Smooth muscle cell (in vitro differentiated cells): ENCODE results near the gene EIF3J. TPM values are rescaled to one million over a fixed set of nuclear protein-coding genes. Genes with fewer than 3 reads are reported as not detected.
"Not testable (repeated sequence)": the region's sequence is repeated elsewhere in the genome, so short reads cannot be mapped to it uniquely, and the experiment has no call there.

Source experiments
- DNase-seq: peaks from one replicate; lab custom pipeline; 2025; ENCODE audit not compliant: unreplicated experiment; lab: John Stamatoyannopoulos, UW
- H2AFZ ChIP-seq: fragments of 200-600 bp; sonication (generic); 2 replicates; pipeline ENCODE4 v1.6.0; 2016; ENCODE audit warnings: antibody characterized with exemption, low read depth, mild to moderate bottlenecking
- H3F3A ChIP-seq: fragments of 200-600 bp; sonication (generic); 2 replicates; pipeline ENCODE4 v1.6.0; 2017; ENCODE audit warnings: antibody characterized with exemption, low read depth
- H3K27ac ChIP-seq: fragments of 200-600 bp; sonication (generic); 2 replicates; pipeline ENCODE4 v1.5.1; 2016; ENCODE audit warnings: low read depth, mild to moderate bottlenecking
- H3K27me3 ChIP-seq: fragments of 200-600 bp; sonication (generic); 2 replicates; pipeline ENCODE4 v1.6.1; 2016; ENCODE audit warnings: low read depth, mild to moderate bottlenecking
- H3K36me3 ChIP-seq: fragments of 200-600 bp; sonication (generic); 2 replicates; pipeline ENCODE4 v1.5.1; 2016; ENCODE audit warnings: low read depth
- H3K4me1 ChIP-seq: fragments of 200-600 bp; sonication (generic); 2 replicates; pipeline ENCODE4 v1.5.1; 2016; ENCODE audit warnings: low read depth
- H3K4me2 ChIP-seq: fragments of 200-600 bp; sonication (generic); 2 replicates; pipeline ENCODE4 v1.6.0; 2016; ENCODE audit warnings: mild to moderate bottlenecking
- H3K4me3 ChIP-seq: fragments of 200-600 bp; sonication (generic); 2 replicates; pipeline ENCODE4 v1.5.1; 2016; ENCODE audit warnings: mild to moderate bottlenecking
- H3K79me2 ChIP-seq: fragments of 200-600 bp; sonication (generic); 2 replicates; pipeline ENCODE4 v1.6.0; 2016; ENCODE audit warnings: low read depth, mild to moderate bottlenecking
- H3K9ac ChIP-seq: fragments of 200-600 bp; sonication (generic); 2 replicates; pipeline ENCODE4 v1.6.0; 2016; ENCODE audit warnings: low read depth
- H3K9me3 ChIP-seq: fragments of 200-600 bp; sonication (generic); replicated peaks from 2 replicates; pipeline ENCODE4 v1.5.1; 2016; ENCODE audit warnings: low read depth
- H4K20me1 ChIP-seq: fragments of 200-600 bp; sonication (generic); 2 replicates; pipeline ENCODE4 v1.6.0; 2016; ENCODE audit warnings: low read depth
- WGBS: methylation state at CpG from one replicate; pipeline ENCODE4 v1.1.7; 2016; ENCODE audit warnings: low lambda C conversion rate; 5-methylcytosine and 5-hydroxymethylcytosine counted together
- polyA plus RNA-seq: library from polyadenylated mRNA; unstranded; fragments of >200 nt; fragmentation: Nextera tagmentation; extraction: Ambion mirVana; gene quantifications from 2 replicates; pipeline ENCODE4 v1.2.1, GENCODE V29; 2016
- total RNA-seq: library from RNA; depleted of rRNA; stranded (reverse); fragments of >200 nt; gene quantifications from 2 replicates; pipeline ENCODE4 v1.2.3, GENCODE V29; 2014
- TF ChIP-seq, protein P1 (sequence below): fragments of 200-600 bp; sonication (generic); IDR thresholded peaks from 2 replicates; pipeline ENCODE4 v1.5.1; 2017; ENCODE audit warnings: borderline replicate concordance, mild to moderate bottlenecking, antibody characterized with exemption; ENCODE audit not compliant: insufficient read depth, poor library complexity, severe bottlenecking

EIF3J gene
- total and polyA plus RNA-seq, 2 experiments from 2014 or later = 28.7 to 62.3 TPM

DNA sequence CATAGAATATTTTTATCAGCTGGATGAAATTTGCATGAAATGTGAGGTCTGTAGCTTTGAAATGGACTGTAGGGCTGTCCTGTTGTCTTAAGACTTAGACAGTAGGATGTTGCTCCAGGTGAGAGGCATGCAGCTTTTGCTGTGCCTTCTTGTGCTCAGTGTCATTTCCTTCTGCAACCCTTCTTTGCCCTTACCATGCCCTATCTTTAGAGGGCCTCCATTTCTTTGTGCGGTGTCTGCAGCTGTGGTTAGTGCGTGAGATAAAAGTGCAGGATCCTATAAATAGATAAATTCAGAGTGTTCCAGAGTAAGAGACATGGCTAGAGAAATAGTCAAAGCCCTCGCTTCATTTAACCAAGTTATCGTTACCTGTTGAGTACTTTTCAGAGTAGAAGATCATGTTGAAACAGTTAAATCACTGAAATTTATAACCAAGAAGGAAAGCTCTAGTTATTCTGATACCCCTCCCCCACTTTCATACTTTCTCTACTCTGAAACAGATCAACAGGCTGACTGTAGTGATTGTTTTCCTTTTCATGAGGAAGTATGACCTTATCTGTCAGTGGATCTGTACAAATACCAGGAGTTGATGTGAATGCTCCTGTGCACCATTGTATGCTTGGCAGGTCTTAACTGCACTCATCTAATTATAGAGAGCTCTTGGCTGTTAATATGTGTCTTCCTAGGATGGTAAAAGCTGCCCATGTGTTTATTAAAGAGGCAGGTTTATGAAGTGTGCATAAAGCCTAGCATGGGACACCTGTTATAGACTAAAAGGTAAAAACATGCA lies 18.2 kb downstream of the EIF3J start:
- Histone ChIP-seq H3K4me3 (no peak overlapping the region), H3K4me1 (no peaks in the 10 kb centered on the region), H2AFZ (no peak overlapping the region), H3K36me3 (peaks cover 29% of the 10 kb centered on the region), H3K79me2 (peaks cover 28% of the 10 kb centered on the region), H4K20me1 (peaks cover 38% of the 10 kb centered on the region), H3K27me3 (no peaks in the 10 kb centered on the region), H3K27ac (no peak overlapping the region), H3K4me2 (no peak overlapping the region), H3F3A (peaks cover 5% of the 10 kb centered on the region), H3K9me3 (no peaks in the 10 kb centered on the region), H3K9ac (no peak overlapping the region)
- no peak for DNase-seq
- TF ChIP-seq, protein P1, sequence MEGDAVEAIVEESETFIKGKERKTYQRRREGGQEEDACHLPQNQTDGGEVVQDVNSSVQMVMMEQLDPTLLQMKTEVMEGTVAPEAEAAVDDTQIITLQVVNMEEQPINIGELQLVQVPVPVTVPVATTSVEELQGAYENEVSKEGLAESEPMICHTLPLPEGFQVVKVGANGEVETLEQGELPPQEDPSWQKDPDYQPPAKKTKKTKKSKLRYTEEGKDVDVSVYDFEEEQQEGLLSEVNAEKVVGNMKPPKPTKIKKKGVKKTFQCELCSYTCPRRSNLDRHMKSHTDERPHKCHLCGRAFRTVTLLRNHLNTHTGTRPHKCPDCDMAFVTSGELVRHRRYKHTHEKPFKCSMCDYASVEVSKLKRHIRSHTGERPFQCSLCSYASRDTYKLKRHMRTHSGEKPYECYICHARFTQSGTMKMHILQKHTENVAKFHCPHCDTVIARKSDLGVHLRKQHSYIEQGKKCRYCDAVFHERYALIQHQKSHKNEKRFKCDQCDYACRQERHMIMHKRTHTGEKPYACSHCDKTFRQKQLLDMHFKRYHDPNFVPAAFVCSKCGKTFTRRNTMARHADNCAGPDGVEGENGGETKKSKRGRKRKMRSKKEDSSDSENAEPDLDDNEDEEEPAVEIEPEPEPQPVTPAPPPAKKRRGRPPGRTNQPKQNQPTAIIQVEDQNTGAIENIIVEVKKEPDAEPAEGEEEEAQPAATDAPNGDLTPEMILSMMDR = no peak
- WGBS = 88% methylated on average over 4 of the region's 4 CpGs

DNA sequence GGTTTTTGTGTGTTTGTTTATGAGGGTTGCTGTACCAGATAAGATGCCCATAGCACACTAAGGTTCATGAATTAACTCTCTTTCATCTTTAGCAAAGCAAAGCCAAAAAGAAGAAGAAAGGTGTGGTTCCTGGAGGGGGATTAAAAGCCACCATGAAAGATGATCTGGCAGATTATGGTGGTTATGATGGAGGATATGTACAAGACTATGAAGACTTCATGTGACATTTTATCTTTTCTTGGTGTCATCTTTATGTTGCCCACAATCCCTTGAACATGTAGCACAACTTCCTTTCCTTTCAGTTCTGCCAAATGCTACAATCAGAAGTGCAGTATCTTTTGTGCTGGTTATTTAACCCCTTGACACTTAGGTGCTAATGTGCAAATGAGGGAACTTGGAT lies 24.0 kb downstream of the EIF3J start:
- H3K36me3 ChIP-seq = peaks cover 56% of the 10 kb centered on the region
- H3K4me2 ChIP-seq, H3F3A ChIP-seq, H2AFZ ChIP-seq, H3K27ac ChIP-seq, H3K4me1 ChIP-seq, H3K79me2 ChIP-seq, H3K9me3 ChIP-seq, H3K9ac ChIP-seq, DNase-seq, H3K27me3 ChIP-seq, H3K4me3 ChIP-seq, H4K20me1 ChIP-seq: not testable (repeated sequence)

DNA sequence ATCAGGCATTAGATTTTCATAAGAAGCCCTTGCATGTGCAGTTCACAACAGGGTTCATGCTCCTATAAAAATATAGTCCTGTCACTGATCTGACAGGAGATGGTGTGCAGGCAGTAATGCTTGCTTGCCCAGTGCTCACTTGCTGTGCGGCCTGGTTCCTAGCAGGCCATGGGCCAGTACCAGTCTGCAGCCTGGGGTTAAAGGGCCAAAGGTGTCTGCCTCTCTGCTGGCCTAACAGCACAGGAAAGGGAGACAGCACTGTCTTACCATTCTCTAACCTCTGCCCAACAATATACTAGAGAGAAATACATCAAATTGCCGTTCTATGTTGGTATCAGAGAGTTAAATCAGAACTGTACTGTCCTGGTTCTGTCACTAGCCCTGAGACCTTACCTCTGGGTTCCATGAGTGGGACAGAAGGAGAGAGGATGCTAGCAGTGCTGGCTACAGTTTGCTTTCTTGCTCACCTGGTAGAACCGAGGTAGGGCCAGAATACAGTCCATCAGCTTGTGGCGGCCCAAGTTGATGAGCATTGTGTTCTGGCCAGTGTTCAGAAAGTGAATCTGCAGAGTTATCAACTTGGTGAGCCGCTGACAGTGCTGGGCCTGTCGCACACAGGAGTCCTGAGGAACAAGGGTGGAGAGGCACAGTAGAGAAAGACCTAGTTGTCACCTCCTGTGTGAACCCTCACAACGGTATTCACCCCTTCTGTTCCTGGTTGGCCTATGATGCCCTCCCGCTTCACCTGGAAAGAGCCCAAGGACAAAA lies 28.6 kb downstream of the EIF3J start:
- no peaks in the 10 kb centered on the region for H3K4me1 ChIP-seq
- no peaks in the 10 kb centered on the region for H3K79me2 ChIP-seq
- TF ChIP-seq, protein P1 = no peak

DNA sequence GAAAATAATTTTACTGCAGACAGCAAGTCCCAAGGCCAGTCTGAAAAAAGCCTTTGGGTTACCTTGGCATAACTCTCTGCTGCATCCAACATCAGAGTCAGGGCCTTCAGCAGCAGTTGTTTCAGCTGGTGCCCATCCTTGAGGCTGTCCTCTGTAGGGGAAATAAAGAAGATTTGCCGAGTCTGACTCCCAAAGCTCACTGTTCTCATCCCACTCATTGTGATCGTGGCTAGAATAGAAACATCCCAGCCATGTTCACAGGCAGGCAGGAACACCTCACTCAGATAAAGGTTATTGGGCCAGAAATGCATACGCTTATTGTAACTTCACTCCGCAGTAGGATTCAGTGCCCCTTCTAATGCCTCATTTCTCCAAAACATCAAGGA lies 29.2 kb downstream of the EIF3J start:
- H3K27me3 ChIP-seq = no peaks in the 10 kb centered on the region
- TF ChIP-seq, protein P1 = no peak
- no peaks in the 10 kb centered on the region for H3K4me1 ChIP-seq
- H3K4me3 ChIP-seq = no peak overlapping the region
- no peak overlapping the region for H3K4me2 ChIP-seq
- H3F3A ChIP-seq = no peaks in the 10 kb centered on the region
- no peak overlapping the region for H3K9ac ChIP-seq
- peaks cover 38% of the 10 kb centered on the region for H3K36me3 ChIP-seq
- no peak overlapping the region for H3K27ac ChIP-seq
- H3K9me3 ChIP-seq = no peaks in the 10 kb centered on the region
- WGBS = 99% methylated on average over 4 of the region's 4 CpGs
- no peak overlapping the region for H2AFZ ChIP-seq
- no peaks in the 10 kb centered on the region for H4K20me1 ChIP-seq
- DNase-seq = no peak
- H3K79me2 ChIP-seq = no peaks in the 10 kb centered on the region

More for the DNA sequence above, 28.6 kb downstream of the EIF3J start:
- Histone ChIP-seq H3K9ac (no peak overlapping the region), H3K9me3 (no peaks in the 10 kb centered on the region), H2AFZ (no peak overlapping the region), H3K4me2 (no peak overlapping the region), H3K36me3 (peaks cover 41% of the 10 kb centered on the region), H3F3A (no peaks in the 10 kb centered on the region), H3K27me3 (no peaks in the 10 kb centered on the region), H3K4me3 (no peak overlapping the region), H4K20me1 (no peaks in the 10 kb centered on the region), H3K27ac (no peak overlapping the region)
- no peak for DNase-seq
- WGBS = 94% methylated on average over 7 of the region's 8 CpGs
